ENCODE results near the gene PLOD2. TPM values are rescaled to one million over a fixed set of nuclear protein-coding genes. Genes with fewer than 3 reads are reported as not detected.

Gene PLOD2
- total RNA-seq, 1 experiment from 2014 or later, result 36.6 TPM

DNA sequence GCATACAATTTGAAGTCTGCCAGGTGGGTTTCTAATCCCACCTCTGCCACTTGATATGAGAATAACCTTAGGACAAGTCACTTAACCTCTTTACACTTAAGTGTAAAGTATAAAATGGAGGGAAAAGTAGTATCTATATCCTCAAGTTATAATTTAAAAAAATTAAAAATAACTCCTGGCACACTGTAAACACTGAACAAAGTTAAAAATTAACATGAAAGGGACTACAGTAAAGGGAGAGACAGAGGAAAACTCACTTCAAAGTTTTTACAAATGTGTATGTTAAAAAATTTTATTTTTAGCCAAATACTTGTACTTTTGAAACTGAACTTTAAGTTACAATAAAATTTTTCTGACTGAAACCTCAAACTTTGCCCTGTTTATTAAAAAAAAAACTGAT is 49.6 kb downstream of the PLOD2 start:
- ATAC-seq (no peak), DNase-seq (ENCODE audit: low spot score) (no peak)
- Mint-ChIP-seq H3K9me3 (peaks cover 33% of the 10 kb centered on the region), H3K4me1 (peaks cover 1% of the 10 kb centered on the region; the same call in 1 of the 2 replicates), H3K36me3 (peaks cover 55% of the 10 kb centered on the region), H3K27ac (no peak overlapping the region), H3K27me3 (ENCODE audit: low read depth) (no peaks in the 10 kb centered on the region), H3K4me3 (no peak overlapping the region)
- ChIA-PET CTCF (no interaction called here), POLR2A (no interaction called here)
- TF ChIP-seq CTCF (IDR thresholded peaks at IDR 0.05) (no peak), OVOL2 (CRISPR knock-in tag; IDR thresholded peaks at IDR 0.05; ENCODE audit: borderline replicate concordance) (no peak), ZNF219 (CRISPR knock-in tag; IDR thresholded peaks at IDR 0.05; ENCODE audit: borderline replicate concordance) (no peak), ETV6 (CRISPR knock-in tag; IDR thresholded peaks at IDR 0.05) (no peak), NFE2L1 (CRISPR knock-in tag; IDR thresholded peaks at IDR 0.05) (no peak), NR3C1 (CRISPR knock-in tag; conservative IDR thresholded peaks at IDR 0.05; ENCODE audit: low read depth) (no peak), ARID4B (CRISPR knock-in tag; IDR thresholded peaks at IDR 0.05; ENCODE audit: borderline replicate concordance) (no peak), TCF7 (CRISPR knock-in tag; IDR thresholded peaks at IDR 0.05; ENCODE audit: low read depth) (no peak), SP1 (CRISPR knock-in tag; conservative IDR thresholded peaks at IDR 0.05) (no peak), GRHL2 (CRISPR knock-in tag; IDR thresholded peaks at IDR 0.05; ENCODE audit: insufficient replicate concordance, severe bottlenecking) (no peak), FOXJ3 (CRISPR knock-in tag; IDR thresholded peaks at IDR 0.05; ENCODE audit: borderline replicate concordance) (no peak), ATF2 (CRISPR knock-in tag; IDR thresholded peaks at IDR 0.05; ENCODE audit: borderline replicate concordance, low read depth) (no peak), RELA (CRISPR knock-in tag; IDR thresholded peaks at IDR 0.05; ENCODE audit: borderline replicate concordance) (no peak)
- TF ChIP-seq, protein P1, sequence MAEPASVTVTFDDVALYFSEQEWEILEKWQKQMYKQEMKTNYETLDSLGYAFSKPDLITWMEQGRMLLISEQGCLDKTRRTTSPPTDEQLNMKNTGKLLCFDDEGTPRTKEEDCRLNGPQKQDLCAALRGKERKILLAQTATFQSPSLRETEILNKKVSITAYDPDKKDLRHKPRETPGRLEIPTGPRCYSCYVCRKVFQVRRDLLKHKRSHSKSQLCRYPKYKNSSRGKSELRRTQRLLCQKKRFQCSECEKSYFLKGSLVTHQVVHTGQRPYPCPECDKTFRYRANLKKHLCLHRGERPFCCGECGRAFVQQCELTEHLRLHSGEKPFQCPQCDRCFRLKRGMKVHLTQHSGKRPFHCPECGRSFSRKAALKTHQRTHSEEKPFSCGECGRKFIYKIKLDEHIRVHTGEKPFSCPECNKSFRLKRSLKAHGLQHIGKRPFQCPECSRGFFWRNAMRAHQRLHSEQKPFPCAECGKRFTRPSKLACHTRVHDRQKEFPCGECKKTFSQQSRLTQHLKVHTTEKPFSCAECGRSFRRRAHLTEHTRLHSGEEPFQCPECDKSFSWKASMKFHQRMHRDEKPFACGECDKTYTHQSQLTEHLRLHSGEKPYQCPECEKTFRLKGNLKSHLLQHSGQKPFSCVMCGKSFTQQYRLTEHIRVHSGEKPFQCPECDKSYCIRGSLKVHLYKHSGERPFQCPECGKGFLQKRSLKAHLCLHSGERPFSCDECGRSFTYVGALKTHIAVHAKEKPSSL (CRISPR knock-in tag; conservative IDR thresholded peaks at IDR 0.05), result no peak
- TF ChIP-seq, protein P2, sequence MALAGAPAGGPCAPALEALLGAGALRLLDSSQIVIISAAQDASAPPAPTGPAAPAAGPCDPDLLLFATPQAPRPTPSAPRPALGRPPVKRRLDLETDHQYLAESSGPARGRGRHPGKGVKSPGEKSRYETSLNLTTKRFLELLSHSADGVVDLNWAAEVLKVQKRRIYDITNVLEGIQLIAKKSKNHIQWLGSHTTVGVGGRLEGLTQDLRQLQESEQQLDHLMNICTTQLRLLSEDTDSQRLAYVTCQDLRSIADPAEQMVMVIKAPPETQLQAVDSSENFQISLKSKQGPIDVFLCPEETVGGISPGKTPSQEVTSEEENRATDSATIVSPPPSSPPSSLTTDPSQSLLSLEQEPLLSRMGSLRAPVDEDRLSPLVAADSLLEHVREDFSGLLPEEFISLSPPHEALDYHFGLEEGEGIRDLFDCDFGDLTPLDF (CRISPR knock-in tag; IDR thresholded peaks at IDR 0.05), result no peak
- TF ChIP-seq, protein P3, sequence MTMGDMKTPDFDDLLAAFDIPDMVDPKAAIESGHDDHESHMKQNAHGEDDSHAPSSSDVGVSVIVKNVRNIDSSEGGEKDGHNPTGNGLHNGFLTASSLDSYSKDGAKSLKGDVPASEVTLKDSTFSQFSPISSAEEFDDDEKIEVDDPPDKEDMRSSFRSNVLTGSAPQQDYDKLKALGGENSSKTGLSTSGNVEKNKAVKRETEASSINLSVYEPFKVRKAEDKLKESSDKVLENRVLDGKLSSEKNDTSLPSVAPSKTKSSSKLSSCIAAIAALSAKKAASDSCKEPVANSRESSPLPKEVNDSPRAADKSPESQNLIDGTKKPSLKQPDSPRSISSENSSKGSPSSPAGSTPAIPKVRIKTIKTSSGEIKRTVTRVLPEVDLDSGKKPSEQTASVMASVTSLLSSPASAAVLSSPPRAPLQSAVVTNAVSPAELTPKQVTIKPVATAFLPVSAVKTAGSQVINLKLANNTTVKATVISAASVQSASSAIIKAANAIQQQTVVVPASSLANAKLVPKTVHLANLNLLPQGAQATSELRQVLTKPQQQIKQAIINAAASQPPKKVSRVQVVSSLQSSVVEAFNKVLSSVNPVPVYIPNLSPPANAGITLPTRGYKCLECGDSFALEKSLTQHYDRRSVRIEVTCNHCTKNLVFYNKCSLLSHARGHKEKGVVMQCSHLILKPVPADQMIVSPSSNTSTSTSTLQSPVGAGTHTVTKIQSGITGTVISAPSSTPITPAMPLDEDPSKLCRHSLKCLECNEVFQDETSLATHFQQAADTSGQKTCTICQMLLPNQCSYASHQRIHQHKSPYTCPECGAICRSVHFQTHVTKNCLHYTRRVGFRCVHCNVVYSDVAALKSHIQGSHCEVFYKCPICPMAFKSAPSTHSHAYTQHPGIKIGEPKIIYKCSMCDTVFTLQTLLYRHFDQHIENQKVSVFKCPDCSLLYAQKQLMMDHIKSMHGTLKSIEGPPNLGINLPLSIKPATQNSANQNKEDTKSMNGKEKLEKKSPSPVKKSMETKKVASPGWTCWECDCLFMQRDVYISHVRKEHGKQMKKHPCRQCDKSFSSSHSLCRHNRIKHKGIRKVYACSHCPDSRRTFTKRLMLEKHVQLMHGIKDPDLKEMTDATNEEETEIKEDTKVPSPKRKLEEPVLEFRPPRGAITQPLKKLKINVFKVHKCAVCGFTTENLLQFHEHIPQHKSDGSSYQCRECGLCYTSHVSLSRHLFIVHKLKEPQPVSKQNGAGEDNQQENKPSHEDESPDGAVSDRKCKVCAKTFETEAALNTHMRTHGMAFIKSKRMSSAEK (CRISPR knock-in tag; IDR thresholded peaks at IDR 0.05; ENCODE audit: borderline replicate concordance), result no peak
